HepG2 (cell line): ENCODE data around the gene ID3. TPM values are rescaled to one million over a fixed set of nuclear protein-coding genes. Genes with fewer than 3 reads are reported as not detected.

Experiments used
- ATAC-seq: fragments of 200-7000 bp; cut with Tn5 transposase; 3 replicates; pipeline ENCODE4 v1.9.1; 2020; ENCODE audit warnings: mild to moderate bottlenecking, moderate library complexity
- BruUV-seq: library from RNA; stranded (reverse); fragments of 400-500 nt; replicated peaks from 2 replicates; lab custom pipeline; 2021; lab: Mats Ljungman, UMichigan
- CTCF ChIA-PET: fragments of 300-600 bp; formaldehyde crosslinking; extraction: SDS; loops from one replicate; lab custom pipeline; 2021; ENCODE audit warnings: low total read pairs, inconsistent platforms, low intra/inter-chr PET ratio; lab: Yijun Ruan, JAX
- POLR2A ChIA-PET: fragments of 350-600 bp; sonication (Branson Sonifier 250); formaldehyde crosslinking; loops from one replicate; lab custom pipeline; 2020; ENCODE audit warnings: antibody characterized with exemption, inconsistent platforms; lab: Yijun Ruan, JAX
- DNase-seq: peaks from one replicate; pipeline ENCODE4 v3.0.0-alpha.2; 2015; ENCODE audit warnings: low spot score
- FAIRE-seq: peaks from 3 replicates; lab custom pipeline; 2011; peaks lifted over from hg19 to GRCh38; lab: Jason Lieb, UNC
- H2AFZ ChIP-seq: one replicate; pipeline ENCODE4 v1.6.1; 2011; ENCODE audit warnings: low read length, inconsistent platforms
- H3K27ac ChIP-seq: fragments of 300-600 bp; 3 replicates; pipeline ENCODE4 v1.8.0; 2011; ENCODE audit warnings: mixed run types, mild to moderate bottlenecking, mixed read lengths, low read length, inconsistent platforms; ENCODE audit not compliant: insufficient read depth; ENCODE audit errors: extremely low read length
- H3K27me3 ChIP-seq, 2 experiments: fragments of 200-600 bp in 1 of 2; 2 replicates in 1 of 2; 3 replicates in 1 of 2; pipeline versions ENCODE4 v1.6.0 to v1.8.0; 2011; ENCODE audit warnings: low read length in 2 of 2, mild to moderate bottlenecking in 2 of 2, moderate library complexity in 2 of 2, inconsistent platforms in 1 of 2; ENCODE audit not compliant: insufficient read depth in 2 of 2, control insufficient read depth in 1 of 2
- H3K36me3 ChIP-seq, 2 experiments: fragments of 200-600 bp in 1 of 2; replicated peaks in 1 of 2; 2 replicates in 1 of 2; 3 replicates in 1 of 2; pipeline versions ENCODE4 v1.5.1 to v1.8.0; 2011; ENCODE audit warnings: low read length in 2 of 2, inconsistent platforms in 1 of 2; ENCODE audit not compliant: insufficient read depth in 2 of 2, control insufficient read depth in 1 of 2
- H3K4me1 ChIP-seq: 2 replicates; pipeline ENCODE4 v1.5.1; 2012; ENCODE audit warnings: low read length, inconsistent platforms; ENCODE audit not compliant: insufficient read depth
- H3K4me2 ChIP-seq: 2 replicates; pipeline ENCODE4 v1.6.0; 2011; ENCODE audit warnings: low read depth, low read length, inconsistent platforms
- H3K4me3 ChIP-seq, 3 experiments: fragments of 200-600 bp in 1 of 3; sonication (generic), shearing (Covaris generic) in 1 of 3; replicated peaks in 1 of 3; 2 replicates each; pipeline ENCODE4 v1.5.1; 2011 to 2016; ENCODE audit warnings: low read length in 3 of 3, inconsistent platforms in 2 of 3, low read depth in 2 of 3, mild to moderate bottlenecking in 2 of 3, control low read depth in 1 of 3, mixed read lengths in 1 of 3; ENCODE audit not compliant: insufficient read depth in 1 of 3
- H3K79me2 ChIP-seq: one replicate; pipeline ENCODE4 v1.6.1; 2011; ENCODE audit warnings: low read length, inconsistent platforms; ENCODE audit not compliant: insufficient read depth
- H3K9ac ChIP-seq: 2 replicates; pipeline ENCODE4 v1.6.0; 2011; ENCODE audit warnings: mild to moderate bottlenecking, low read depth, low read length, inconsistent platforms; ENCODE audit not compliant: insufficient read depth
- H3K9me3 ChIP-seq: 2 replicates; pipeline ENCODE4 v1.5.1; 2012; ENCODE audit warnings: mild to moderate bottlenecking, low read length
- H4K20me1 ChIP-seq: 2 replicates; pipeline ENCODE4 v1.6.0; 2011; ENCODE audit warnings: inconsistent platforms, mild to moderate bottlenecking, low read length, moderate library complexity; ENCODE audit not compliant: insufficient read depth
- NR1H2 ChIP-seq: sonication (generic); formaldehyde crosslinking; IDR thresholded peaks from 2 replicates; pipeline ENCODE4 v1.8.1; 2022; ENCODE audit warnings: low read depth, missing genetic modification reagents, borderline replicate concordance
- PCBP1 ChIP-seq: fragments of 200-400 bp; formaldehyde crosslinking; IDR thresholded peaks from 2 replicates; pipeline ENCODE4 v1.6.1; 2017; ENCODE audit warnings: mild to moderate bottlenecking, low read depth, low read length, borderline replicate concordance
- SIX1 ChIP-seq: sonication (generic); formaldehyde crosslinking; IDR thresholded peaks from 2 replicates; pipeline ENCODE4 v1.4.0; 2020; ENCODE audit warnings: missing genetic modification reagents, borderline replicate concordance
- XRCC5 ChIP-seq: fragments of 200-400 bp; formaldehyde crosslinking; optimal IDR thresholded peaks from 2 replicates; pipeline ENCODE3; 2017; ENCODE audit warnings: mild to moderate bottlenecking, low read length
- ZBTB1 ChIP-seq: sonication (generic); formaldehyde crosslinking; IDR thresholded peaks from 2 replicates; pipeline ENCODE4 v1.4.0; 2020; ENCODE audit warnings: missing genetic modification reagents, borderline replicate concordance
- ZNF629 ChIP-seq: sonication (generic); formaldehyde crosslinking; conservative IDR thresholded peaks from 2 replicates; pipeline ENCODE4 v1.5.0; 2020; ENCODE audit warnings: missing genetic modification reagents
- WGBS: methylation state at CpG from one replicate; pipeline ENCODE4 v1.1.6; 2017; ENCODE audit warnings: low lambda C conversion rate; 5-methylcytosine and 5-hydroxymethylcytosine counted together
- in situ Hi-C: cut with HindIII; loops from 2 replicates; pipeline ENCODE4 v1.10.0; 2017; ENCODE audit warnings: low pct_unique_long_range_greater_than_20kb; ENCODE audit not compliant: extremely low pct_ligation_motif_present
- intact Hi-C: fragments of 100-400 bp; cut with micrococcal nuclease; formaldehyde crosslinking; loops from one replicate; pipeline ENCODE4 v1.10.0; 2022; ENCODE audit not compliant: unreplicated experiment
- polyA plus RNA-seq, 8 experiments: library from polyadenylated mRNA; depleted of rRNA in 3 of 8; stranded (reverse) in 7 of 8; unstranded in 1 of 8; fragments of >200 nt; fragmentation: Illumina TruSeq in 4 of 8; extraction: Trizol in 4 of 8; gene quantifications; 2 replicates each; pipeline versions ENCODE4 v1.2.1 to v1.2.3, GENCODE V29; 2011 to 2016; ENCODE audit warnings: low read depth in 4 of 8, missing spikeins in 1 of 8, mixed read lengths in 1 of 8; ENCODE audit not compliant: insufficient read depth in 1 of 8
- total RNA-seq, 5 experiments: library from RNA; depleted of rRNA; stranded (reverse); fragments of >200 nt; fragmentation: Illumina TruSeq; extraction: Trizol; gene quantifications; 2 replicates each; pipeline ENCODE4 v1.2.3, GENCODE V29; 2016; ENCODE audit warnings: low read depth in 1 of 5
- TF ChIP-seq, protein P1 (sequence below): IDR thresholded peaks from 2 replicates; pipeline ENCODE4 v1.6.1; 2012; ENCODE audit warnings: inconsistent platforms
- TF ChIP-seq, protein P2 (sequence below): sonication (generic); formaldehyde crosslinking; IDR thresholded peaks from 2 replicates; pipeline ENCODE4 v1.5.1; 2020; ENCODE audit warnings: missing genetic modification reagents, mild to moderate bottlenecking, borderline replicate concordance
- TF ChIP-seq, protein P3 (sequence below): sonication (generic); formaldehyde crosslinking; IDR thresholded peaks from 2 replicates; pipeline ENCODE4 v1.5.0; 2020; ENCODE audit warnings: missing genetic modification reagents
- TF ChIP-seq, protein P4 (sequence below): sonication (generic); formaldehyde crosslinking; IDR thresholded peaks from 2 replicates; pipeline ENCODE4 v1.4.0; 2020; ENCODE audit warnings: missing genetic modification reagents, mild to moderate bottlenecking, borderline replicate concordance

ID3 gene
- total and polyA plus RNA-seq, 2 of the 13 experiments (the other 11 are each of a cell fraction or from before 2014, with no cell fraction given) = 64.8 to 115 TPM

- intact Hi-C loops (no loop called here), in situ Hi-C loops (no loop called here)
- Histone ChIP-seq H3K4me2 (no peak overlapping the region), H3K79me2 (no peaks in the 10 kb centered on the region), H3K36me3 (peaks cover 1 to 19% of the 10 kb centered on the region in 2 experiments; a peak in 3 of 5 replicates), H3K4me3 (no peak overlapping the region), H3K9ac (no peak overlapping the region), H4K20me1 (no peaks in the 10 kb centered on the region), H3K27me3 (no peaks in the 10 kb centered on the region), H3K9me3 (no peaks in the 10 kb centered on the region), H2AFZ (no peak overlapping the region), H3K27ac (no peak overlapping the region), H3K4me1 (peaks cover 24% of the 10 kb centered on the region)
- ChIA-PET CTCF (no interaction called here), POLR2A (no interaction called here)
- 94% methylated on average over 3 of the region's 3 CpGs for WGBS
- FAIRE-seq (no peak), DNase-seq (no peak), ATAC-seq (no peak)
- no peak for TF ChIP-seq ZBTB1 (CRISPR knock-in tag)
- TF ChIP-seq, protein P1, sequence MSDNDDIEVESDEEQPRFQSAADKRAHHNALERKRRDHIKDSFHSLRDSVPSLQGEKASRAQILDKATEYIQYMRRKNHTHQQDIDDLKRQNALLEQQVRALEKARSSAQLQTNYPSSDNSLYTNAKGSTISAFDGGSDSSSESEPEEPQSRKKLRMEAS = no peak
- TF ChIP-seq PCBP1 = no peak
- BruUV-seq = no TSS peak
Observed at GRCh38 chr1:23524163-23524562, 35.1 kb downstream of the ID3 start.

DNA sequence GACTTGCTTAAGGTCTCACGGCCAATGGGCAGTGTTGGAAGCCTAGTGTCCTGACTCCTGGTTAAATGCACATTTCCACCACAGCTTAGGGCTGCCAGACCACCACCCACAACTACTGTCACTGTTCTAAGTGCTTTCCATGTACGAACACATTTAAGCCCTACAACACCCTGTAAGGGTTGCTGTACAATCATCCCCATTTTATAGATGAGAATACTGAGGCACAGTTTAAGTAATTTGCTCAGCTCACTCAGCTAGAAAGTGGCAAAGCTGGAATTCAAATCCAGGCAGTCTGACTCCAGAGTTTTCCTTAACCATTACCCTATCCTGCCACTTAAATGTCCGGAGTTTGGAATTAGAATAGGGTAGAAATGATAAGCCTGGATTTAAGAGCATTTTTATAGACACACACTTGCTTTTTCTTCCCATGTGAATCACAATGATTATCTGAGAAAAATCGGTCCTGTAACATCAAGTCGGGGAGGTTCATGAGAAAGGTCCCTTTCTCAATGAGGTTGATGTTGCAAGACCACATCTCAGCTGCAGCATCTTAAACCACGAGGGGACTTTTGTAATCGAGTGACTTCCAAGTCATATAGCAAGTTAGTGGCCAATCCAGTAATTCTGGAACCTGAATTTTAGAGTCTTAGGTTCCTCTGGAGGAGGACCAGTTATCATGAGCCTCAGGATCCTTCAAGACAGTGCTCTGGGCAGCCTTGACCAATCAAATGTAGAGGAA is 36.9 kb downstream of the ID3 start:
- ATAC-seq (no peak), FAIRE-seq (no peak), DNase-seq (no peak)
- Histone ChIP-seq H3K4me2 (no peak overlapping the region), H3K36me3 (peaks cover 1 to 32% of the 10 kb centered on the region in 2 experiments; a peak in 4 of 5 replicates), H3K9me3 (no peaks in the 10 kb centered on the region), H2AFZ (no peak overlapping the region), H4K20me1 (no peaks in the 10 kb centered on the region), H3K27ac (no peak overlapping the region), H3K4me1 (peaks cover 6% of the 10 kb centered on the region), H3K9ac (no peak overlapping the region), H3K79me2 (no peaks in the 10 kb centered on the region), H3K4me3 (no peak overlapping the region), H3K27me3 (no peaks in the 10 kb centered on the region)
- WGBS = 93% methylated on average over 7 of the region's 7 CpGs
- ChIA-PET POLR2A (no interaction called here), CTCF (no interaction called here)
- intact Hi-C loops = no loop called here
- in situ Hi-C loops = no loop called here
- BruUV-seq = no TSS peak
- no peak for TF ChIP-seq SIX1
- TF ChIP-seq, protein P2, sequence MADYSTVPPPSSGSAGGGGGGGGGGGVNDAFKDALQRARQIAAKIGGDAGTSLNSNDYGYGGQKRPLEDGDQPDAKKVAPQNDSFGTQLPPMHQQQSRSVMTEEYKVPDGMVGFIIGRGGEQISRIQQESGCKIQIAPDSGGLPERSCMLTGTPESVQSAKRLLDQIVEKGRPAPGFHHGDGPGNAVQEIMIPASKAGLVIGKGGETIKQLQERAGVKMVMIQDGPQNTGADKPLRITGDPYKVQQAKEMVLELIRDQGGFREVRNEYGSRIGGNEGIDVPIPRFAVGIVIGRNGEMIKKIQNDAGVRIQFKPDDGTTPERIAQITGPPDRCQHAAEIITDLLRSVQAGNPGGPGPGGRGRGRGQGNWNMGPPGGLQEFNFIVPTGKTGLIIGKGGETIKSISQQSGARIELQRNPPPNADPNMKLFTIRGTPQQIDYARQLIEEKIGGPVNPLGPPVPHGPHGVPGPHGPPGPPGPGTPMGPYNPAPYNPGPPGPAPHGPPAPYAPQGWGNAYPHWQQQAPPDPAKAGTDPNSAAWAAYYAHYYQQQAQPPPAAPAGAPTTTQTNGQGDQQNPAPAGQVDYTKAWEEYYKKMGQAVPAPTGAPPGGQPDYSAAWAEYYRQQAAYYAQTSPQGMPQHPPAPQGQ (CRISPR knock-in tag) = no peak
- TF ChIP-seq XRCC5 = no peak
- peak; percentile 81 for TF ChIP-seq ZNF629
- no peak for TF ChIP-seq NR1H2
- TF ChIP-seq, protein P3, sequence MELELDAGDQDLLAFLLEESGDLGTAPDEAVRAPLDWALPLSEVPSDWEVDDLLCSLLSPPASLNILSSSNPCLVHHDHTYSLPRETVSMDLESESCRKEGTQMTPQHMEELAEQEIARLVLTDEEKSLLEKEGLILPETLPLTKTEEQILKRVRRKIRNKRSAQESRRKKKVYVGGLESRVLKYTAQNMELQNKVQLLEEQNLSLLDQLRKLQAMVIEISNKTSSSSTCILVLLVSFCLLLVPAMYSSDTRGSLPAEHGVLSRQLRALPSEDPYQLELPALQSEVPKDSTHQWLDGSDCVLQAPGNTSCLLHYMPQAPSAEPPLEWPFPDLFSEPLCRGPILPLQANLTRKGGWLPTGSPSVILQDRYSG (CRISPR knock-in tag) = no peak
- TF ChIP-seq, protein P4, sequence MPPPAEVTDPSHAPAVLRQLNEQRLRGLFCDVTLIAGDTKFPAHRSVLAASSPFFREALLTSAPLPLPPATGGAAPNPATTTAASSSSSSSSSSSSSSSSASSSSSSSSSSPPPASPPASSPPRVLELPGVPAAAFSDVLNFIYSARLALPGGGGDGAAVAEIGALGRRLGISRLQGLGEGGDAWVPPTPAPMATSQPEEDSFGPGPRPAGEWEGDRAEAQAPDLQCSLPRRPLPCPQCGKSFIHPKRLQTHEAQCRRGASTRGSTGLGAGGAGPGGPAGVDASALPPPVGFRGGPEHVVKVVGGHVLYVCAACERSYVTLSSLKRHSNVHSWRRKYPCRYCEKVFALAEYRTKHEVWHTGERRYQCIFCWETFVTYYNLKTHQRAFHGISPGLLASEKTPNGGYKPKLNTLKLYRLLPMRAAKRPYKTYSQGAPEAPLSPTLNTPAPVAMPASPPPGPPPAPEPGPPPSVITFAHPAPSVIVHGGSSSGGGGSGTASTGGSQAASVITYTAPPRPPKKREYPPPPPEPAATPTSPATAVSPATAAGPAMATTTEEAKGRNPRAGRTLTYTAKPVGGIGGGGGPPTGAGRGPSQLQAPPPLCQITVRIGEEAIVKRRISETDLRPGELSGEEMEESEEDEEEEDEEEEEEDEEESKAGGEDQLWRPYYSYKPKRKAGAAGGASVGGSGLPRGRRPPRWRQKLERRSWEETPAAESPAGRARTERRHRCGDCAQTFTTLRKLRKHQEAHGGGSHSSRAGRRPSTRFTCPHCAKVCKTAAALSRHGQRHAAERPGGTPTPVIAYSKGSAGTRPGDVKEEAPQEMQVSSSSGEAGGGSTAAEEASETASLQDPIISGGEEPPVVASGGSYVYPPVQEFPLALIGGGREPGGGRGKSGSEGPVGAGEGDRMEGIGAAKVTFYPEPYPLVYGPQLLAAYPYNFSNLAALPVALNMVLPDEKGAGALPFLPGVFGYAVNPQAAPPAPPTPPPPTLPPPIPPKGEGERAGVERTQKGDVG = no peak
